HEK293T (cell line): ENCODE measurements around the gene SIAE.
A peak's percentile ranks its signal among the peaks of the same experiment; 100 is the strongest.

Experiments
- CTCF ChIA-PET: fragments of 350-600 bp; formaldehyde crosslinking; extraction: SDS; loops from one replicate; lab custom pipeline; 2021; ENCODE audit warnings: antibody characterized with exemption, inconsistent platforms; lab: Yijun Ruan, JAX
- POLR2A ChIA-PET: fragments of 350-600 bp; formaldehyde crosslinking; extraction: SDS; loops from one replicate; lab custom pipeline; 2020; ENCODE audit warnings: antibody characterized with exemption, inconsistent platforms; lab: Yijun Ruan, JAX
- DNase-seq: peaks from one replicate; pipeline ENCODE4 v3.0.0; 2012; ENCODE audit warnings: mixed read lengths; ENCODE audit errors: extremely low spot score
- ARNT ChIP-seq: fragments of 450-650 bp; IDR thresholded peaks from 2 replicates; pipeline ENCODE4 v1.6.1; 2017; ENCODE audit warnings: mild to moderate bottlenecking
- BHLHE40 ChIP-seq: fragments of 450-650 bp; IDR thresholded peaks from 2 replicates; pipeline ENCODE4 v1.6.1; 2016; ENCODE audit warnings: mild to moderate bottlenecking, moderate library complexity, borderline replicate concordance
- CTBP1 ChIP-seq: fragments of 450-650 bp; IDR thresholded peaks from 2 replicates; pipeline ENCODE4 v1.6.1; 2016; ENCODE audit warnings: borderline replicate concordance
- ELF4 ChIP-seq: fragments of 450-650 bp; IDR thresholded peaks from 2 replicates; pipeline ENCODE4 v1.6.1; 2017; ENCODE audit warnings: antibody characterized with exemption
- FOXA1 ChIP-seq: fragments of 450-650 bp; IDR thresholded peaks from 2 replicates; pipeline ENCODE4 v1.6.1; 2016; ENCODE audit warnings: mild to moderate bottlenecking
- FOXK2 ChIP-seq: fragments of 450-650 bp; IDR thresholded peaks from 2 replicates; pipeline ENCODE4 v1.6.1; 2016; ENCODE audit warnings: mild to moderate bottlenecking
- FOXM1 ChIP-seq: fragments of 450-650 bp; IDR thresholded peaks from 2 replicates; pipeline ENCODE4 v1.6.1; 2017; ENCODE audit warnings: mild to moderate bottlenecking, borderline replicate concordance
- HDGF ChIP-seq: fragments of 450-650 bp; IDR thresholded peaks from 2 replicates; pipeline ENCODE4 v1.6.1; 2017; ENCODE audit warnings: antibody characterized with exemption, borderline replicate concordance
- L3MBTL2 ChIP-seq: fragments of 450-650 bp; conservative IDR thresholded peaks from 2 replicates; pipeline ENCODE4 v1.6.1; 2016; ENCODE audit warnings: mild to moderate bottlenecking
- LEF1 ChIP-seq: fragments of 450-650 bp; IDR thresholded peaks from 2 replicates; pipeline ENCODE4 v1.6.1; 2017; ENCODE audit warnings: mild to moderate bottlenecking, borderline replicate concordance
- NFRKB ChIP-seq: fragments of 450-650 bp; IDR thresholded peaks from 2 replicates; pipeline ENCODE4 v1.6.1; 2016; ENCODE audit warnings: mild to moderate bottlenecking, moderate library complexity
- SP1 ChIP-seq: fragments of 450-650 bp; IDR thresholded peaks from 2 replicates; pipeline ENCODE4 v1.6.1; 2017
- SUZ12 ChIP-seq: fragments of 450-650 bp; IDR thresholded peaks from 2 replicates; pipeline ENCODE4 v1.6.1; 2016; ENCODE audit warnings: mild to moderate bottlenecking
- TARDBP ChIP-seq: fragments of 450-650 bp; IDR thresholded peaks from 2 replicates; pipeline ENCODE4 v1.6.1; 2016
- ZNF384 ChIP-seq: fragments of 450-650 bp; IDR thresholded peaks from 2 replicates; pipeline ENCODE4 v1.6.1; 2016
- TF ChIP-seq, protein P1 (sequence below): fragments of 450-650 bp; IDR thresholded peaks from 2 replicates; pipeline ENCODE4 v1.6.1; 2016

SIAE gene

DNA sequence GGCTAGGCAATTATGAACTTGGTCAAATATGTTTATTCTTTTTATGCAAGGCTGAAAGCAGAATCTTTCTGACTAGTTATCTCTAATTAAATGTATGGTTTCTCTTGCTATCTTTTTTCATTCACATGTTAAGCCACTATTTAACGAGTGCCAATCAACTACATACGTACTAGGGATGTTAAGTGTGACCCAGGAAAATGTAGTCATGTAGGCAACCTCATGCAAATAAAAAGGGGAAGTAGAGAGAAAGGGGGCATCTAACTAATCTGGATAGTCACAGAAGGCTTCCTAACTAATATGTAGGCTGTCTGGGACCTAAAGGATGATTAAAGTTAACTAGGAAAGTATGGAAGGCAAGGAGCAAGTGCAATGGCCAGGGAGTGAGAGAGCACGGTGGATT lies 27.4 kb downstream of the SIAE start:
- CTCF ChIA-PET = no interaction called here
- TF ChIP-seq FOXA1 (no peak), ELF4 (no peak)

DNA sequence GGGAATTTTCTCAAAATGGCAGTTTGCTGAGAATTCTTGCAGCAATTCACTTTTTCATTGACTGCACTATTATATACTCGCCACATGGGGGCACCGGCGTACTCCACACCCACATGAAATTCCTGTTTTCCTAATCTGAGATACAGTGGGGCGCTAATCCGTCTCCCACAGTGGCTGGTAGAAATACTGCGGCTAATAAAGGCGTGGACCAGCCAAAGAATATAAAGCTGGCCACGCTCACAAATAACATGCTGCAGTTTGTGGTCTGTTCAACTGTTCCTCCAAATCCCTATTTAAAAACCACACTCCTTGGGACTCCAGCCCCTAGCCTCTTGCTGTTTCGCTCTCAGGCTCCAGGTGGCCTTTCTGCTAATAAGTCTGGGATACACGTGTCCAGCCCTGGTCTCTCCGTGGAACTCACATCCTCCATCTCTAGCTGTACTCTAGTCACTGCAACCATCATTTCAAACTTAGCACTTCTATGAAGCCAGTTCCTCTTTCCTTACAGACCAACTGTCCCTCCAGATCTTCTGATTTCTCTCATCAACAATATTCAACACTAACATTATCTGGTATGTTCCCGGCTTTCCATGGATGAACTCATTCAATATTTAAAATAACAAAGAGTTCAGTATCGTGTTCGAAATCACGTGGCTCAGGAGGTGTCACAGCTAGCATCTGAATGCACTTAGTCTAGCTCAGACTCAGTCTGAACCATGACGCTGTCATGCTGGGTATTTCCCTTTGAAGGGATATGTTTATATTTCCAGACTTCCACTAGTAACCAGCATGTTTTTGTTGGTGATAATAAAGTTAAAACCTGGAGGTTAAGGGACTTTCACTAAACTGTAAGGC lies 28.9 kb downstream of the SIAE start:
- DNase-seq = peak; percentile 68
- ChIA-PET CTCF (interaction anchor here (0.6 to 1.9 kb wide), 14 partner anchors 9 to 232 kb away, joined by 3 to 7 read pairs (median 3); no protein-coding TSS in a partner anchor), POLR2A (interaction anchor here (1.0 kb wide), 1 partner anchor 12 kb away, joined by 3 read pairs; no protein-coding TSS in a partner anchor)
- TF ChIP-seq ARNT = no peak
- TF ChIP-seq ZNF384 = no peak
- TF ChIP-seq L3MBTL2 = peak; percentile 37; the same call in 1 of the 2 replicates

More for the DNA sequence above, 27.4 kb downstream of the SIAE start:
- POLR2A ChIA-PET = no interaction called here
- no peak for DNase-seq

DNA sequence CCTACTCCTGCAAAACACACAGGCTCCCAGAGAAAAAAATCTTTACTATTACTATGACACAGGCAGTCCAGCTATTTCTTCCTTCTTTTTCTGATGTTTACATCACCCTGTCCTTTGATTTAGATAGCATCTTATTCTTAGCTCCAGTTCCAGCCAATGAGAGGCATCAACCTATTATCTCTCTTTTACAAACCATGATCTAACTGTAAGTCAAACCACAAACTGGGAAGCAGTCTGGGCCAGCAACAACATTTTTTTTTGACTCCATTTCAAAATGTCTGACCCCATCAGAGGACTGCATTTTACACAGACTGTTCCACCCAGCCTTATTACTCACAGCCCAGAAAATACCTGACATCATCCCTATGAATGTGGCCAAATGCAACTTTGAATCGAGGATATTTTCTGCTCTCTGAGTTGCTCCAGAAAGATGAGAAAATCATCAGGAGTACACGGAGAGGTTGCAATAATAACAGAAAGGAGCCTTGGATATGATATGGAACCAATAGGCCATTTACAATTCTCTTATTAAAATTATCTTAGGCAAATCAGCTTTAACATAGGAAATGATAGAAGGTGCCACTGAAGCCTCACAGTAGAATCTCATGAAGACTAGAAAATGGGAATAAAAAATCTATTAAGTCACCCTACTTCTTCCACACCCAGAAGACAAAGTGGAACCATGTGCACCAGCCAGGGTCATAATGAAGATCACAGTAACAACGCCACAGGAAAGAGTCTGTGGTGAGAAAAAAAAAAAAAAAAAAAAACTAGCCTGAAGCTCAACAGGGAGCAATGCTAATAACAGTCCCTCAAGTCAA lies 29.7 kb downstream of the SIAE start:
- CTCF ChIA-PET = interaction anchor here (0.6 to 1.9 kb wide), 7 partner anchors 11 to 222 kb away, joined by 3 to 7 read pairs (median 4); no protein-coding TSS in a partner anchor
- DNase-seq = no peak
- TF ChIP-seq CTBP1 = no peak
- TF ChIP-seq ZNF384 = no peak
- TF ChIP-seq FOXA1 = no peak
- POLR2A ChIA-PET = interaction anchor here (1.0 kb wide), 2 partner anchors 13 to 310 kb away, joined by 3 read pairs; partner anchors contain the start of gene CCDC15

DNA sequence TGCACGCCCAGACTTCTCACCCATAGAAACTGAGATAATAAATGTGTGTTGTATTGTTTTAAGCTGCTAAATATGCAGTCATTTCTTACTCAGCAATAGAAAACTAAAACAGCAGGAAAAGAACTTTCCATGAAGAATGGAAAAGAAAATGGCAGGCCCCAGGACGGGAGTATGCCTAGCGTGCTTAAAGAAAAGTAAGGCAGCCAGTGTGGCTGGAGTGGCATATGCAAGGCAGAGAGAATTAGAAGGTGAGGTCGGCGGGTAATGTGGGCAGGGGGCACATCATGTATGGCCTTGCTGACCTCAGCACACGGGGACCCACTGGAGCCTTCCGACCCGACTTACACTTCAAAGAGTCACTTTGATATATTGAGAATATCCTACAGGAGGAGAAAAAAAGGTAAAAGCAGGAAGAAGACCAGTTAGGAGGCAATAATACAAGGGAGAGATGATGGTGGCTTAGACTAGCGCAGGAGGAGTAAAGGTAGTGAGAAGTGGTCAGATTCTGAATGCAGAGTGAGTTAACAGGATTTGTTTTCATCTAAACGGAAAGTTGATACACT lies 30.4 kb downstream of the SIAE start:
- DNase-seq = no peak
- ChIA-PET POLR2A (interaction anchor here (0.6 to 1.0 kb wide), 2 partner anchors 21 to 310 kb away, joined by 3 read pairs; partner anchors contain the start of genes CCDC15 and TBRG1), CTCF (interaction anchor here (0.8 to 1.9 kb wide), 2 partner anchors 12 to 1382 kb away, joined by 3 to 7 read pairs; no protein-coding TSS in a partner anchor)
- TF ChIP-seq CTBP1 (no peak), BHLHE40 (no peak)

DNA sequence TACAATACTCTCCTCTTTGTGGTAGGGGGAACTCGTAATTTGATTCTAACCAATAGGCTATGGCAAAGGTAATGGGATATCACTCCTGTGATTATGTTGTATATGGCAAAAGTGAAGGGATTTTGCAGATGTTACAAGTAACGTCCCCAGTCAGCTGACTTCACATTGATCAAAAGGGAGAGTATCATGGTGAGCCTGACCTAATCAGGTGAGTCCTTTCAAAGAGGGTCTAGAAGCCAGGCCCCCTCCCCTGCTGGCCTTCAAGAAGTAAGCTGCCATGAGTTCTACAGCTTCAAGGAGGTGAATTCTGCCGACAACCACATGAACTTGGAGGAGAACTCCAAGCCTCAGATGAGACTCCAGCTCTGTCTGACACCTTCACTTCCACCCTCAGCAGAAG lies 30.9 kb downstream of the SIAE start:
- no peak for TF ChIP-seq SUZ12
- TF ChIP-seq BHLHE40 = no peak
- no peak for TF ChIP-seq HDGF
- no peak for TF ChIP-seq FOXA1
- TF ChIP-seq FOXM1 = no peak
- TF ChIP-seq TARDBP = no peak
- TF ChIP-seq LEF1 = no peak
- DNase-seq = no peak
- ChIA-PET POLR2A (interaction anchor here (0.6 to 1.0 kb wide), 2 partner anchors 20 to 311 kb away, joined by 3 read pairs; partner anchors contain the start of genes CCDC15 and TBRG1), CTCF (interaction anchor here (0.8 kb wide), 1 partner anchor 1381 kb away, joined by 3 read pairs; no protein-coding TSS in a partner anchor)

DNA sequence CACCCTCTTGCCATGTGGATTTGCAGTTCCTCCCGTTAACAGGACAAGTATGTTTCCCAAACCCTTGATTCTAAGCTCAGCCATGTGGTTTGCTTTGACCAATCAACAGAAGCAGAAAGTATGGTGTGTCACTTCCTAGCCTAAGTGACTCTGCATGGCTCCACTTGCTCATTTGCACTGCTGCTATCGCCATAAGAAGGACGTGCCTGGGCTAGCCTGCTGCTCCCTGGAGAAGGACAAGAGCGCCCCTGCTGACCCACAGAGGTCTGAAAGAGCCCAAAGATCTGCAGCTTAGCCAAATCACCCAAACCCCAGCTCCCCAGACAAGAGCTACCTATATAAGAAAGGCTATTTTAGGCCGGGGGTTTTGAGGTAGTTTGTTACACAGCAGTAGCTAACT lies 32.9 kb downstream of the SIAE start:
- POLR2A ChIA-PET = interaction anchor here (0.7 to 0.8 kb wide), 2 partner anchors 18 to 236 kb away, joined by 3 read pairs; partner anchors contain the start of gene TBRG1
- TF ChIP-seq FOXM1 = no peak
- no peak for TF ChIP-seq L3MBTL2
- TF ChIP-seq CTBP1 = no peak
- TF ChIP-seq TARDBP = no peak
- TF ChIP-seq SUZ12 = no peak
- TF ChIP-seq ELF4 = no peak
- TF ChIP-seq, protein P1, sequence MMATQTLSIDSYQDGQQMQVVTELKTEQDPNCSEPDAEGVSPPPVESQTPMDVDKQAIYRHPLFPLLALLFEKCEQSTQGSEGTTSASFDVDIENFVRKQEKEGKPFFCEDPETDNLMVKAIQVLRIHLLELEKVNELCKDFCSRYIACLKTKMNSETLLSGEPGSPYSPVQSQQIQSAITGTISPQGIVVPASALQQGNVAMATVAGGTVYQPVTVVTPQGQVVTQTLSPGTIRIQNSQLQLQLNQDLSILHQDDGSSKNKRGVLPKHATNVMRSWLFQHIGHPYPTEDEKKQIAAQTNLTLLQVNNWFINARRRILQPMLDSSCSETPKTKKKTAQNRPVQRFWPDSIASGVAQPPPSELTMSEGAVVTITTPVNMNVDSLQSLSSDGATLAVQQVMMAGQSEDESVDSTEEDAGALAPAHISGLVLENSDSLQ = no peak
- no peak for TF ChIP-seq FOXA1
- no peak for TF ChIP-seq NFRKB
- no peak for TF ChIP-seq LEF1
- TF ChIP-seq ZNF384 = no peak
- no peak for TF ChIP-seq BHLHE40
- TF ChIP-seq ARNT = no peak
- no peak for TF ChIP-seq HDGF
- no peak for TF ChIP-seq FOXK2
- no peak for TF ChIP-seq SP1
- CTCF ChIA-PET = interaction anchor here (0.9 kb wide), 1 partner anchor 106 kb away, joined by 3 read pairs; no protein-coding TSS in a partner anchor
- no peak for DNase-seq

DNA sequence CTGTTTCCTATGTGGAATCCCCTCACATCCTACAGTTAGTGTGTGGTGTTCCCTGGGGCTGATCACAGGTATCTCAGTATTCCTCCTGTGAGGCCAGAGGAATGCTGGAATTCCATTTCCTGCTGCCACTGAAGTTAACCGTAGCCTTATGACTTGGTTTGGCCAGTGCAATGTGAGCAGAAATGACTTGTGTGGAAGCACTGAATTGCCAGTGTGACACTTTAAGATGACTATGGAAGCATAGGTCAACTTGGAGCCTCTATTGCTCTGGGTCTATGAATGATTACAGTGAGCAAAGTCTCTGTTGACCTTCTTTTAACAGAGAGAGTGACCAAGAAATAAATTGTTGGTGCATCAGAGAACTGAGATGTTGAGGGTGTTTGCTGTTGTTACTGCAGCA lies 34.4 kb downstream of the SIAE start:
- CTCF ChIA-PET = interaction anchor here (0.6 kb wide), 1 partner anchor 9 kb away, joined by 3 read pairs; no protein-coding TSS in a partner anchor
- TF ChIP-seq FOXA1 (no peak), CTBP1 (no peak), TARDBP (no peak), ELF4 (no peak), LEF1 (no peak), ZNF384 (no peak), L3MBTL2 (no peak), FOXK2 (no peak), ARNT (no peak), BHLHE40 (no peak), FOXM1 (no peak), SUZ12 (no peak), SP1 (no peak)
- TF ChIP-seq, protein P1 = no peak
- POLR2A ChIA-PET = interaction anchor here (1.0 kb wide), 1 partner anchor 17 kb away, joined by 3 read pairs; the partner anchor contains the start of gene TBRG1
- no peak for DNase-seq
